DOHH2 (cell line): ENCODE data around the gene CNTNAP2.

Source experiments
- CTCF ChIP-seq: fragments of 200-600 bp; sonication (generic); IDR thresholded peaks from one replicate; pipeline ENCODE4 v1.5.1; 2014; ENCODE audit warnings: antibody characterized with exemption, mild to moderate bottlenecking, low read depth, low read length; ENCODE audit not compliant: poor library complexity, severe bottlenecking
- EZH2phosphoT487 ChIP-seq: fragments of 200-600 bp; sonication (generic); IDR thresholded peaks from 2 replicates; pipeline ENCODE4 v1.6.1; 2017; ENCODE audit warnings: borderline replicate concordance, mild to moderate bottlenecking, antibody characterized with exemption, low read length, moderate library complexity, mixed read lengths

GRCh38 chr7:147547252-147547897 lies 1430.8 kb downstream of the CNTNAP2 start:
- TF ChIP-seq CTCF, result peak; percentile 72
- TF ChIP-seq EZH2phosphoT487, result no peak
